Stimulated activated CD8-positive, alpha-beta memory T cell treated with anti-CD3 and anti-CD28 coated beads, Interleukin-7, amount 100 ng/mL, for 1 hour (primary cell): ENCODE results near the gene GBX2.

Experiments used
- DNase-seq, 2 donors: peaks; one replicate each; pipeline ENCODE4 v3.0.0-alpha.2; 2020; ENCODE audit warnings: low read depth in 2 of 2

Gene GBX2

GRCh38 chr2:236117861-236118269 lies 50.3 kb downstream of the GBX2 start:
- no peak for DNase-seq

GRCh38 chr2:236117401-236117800 lies 50.8 kb downstream of the GBX2 start:
- no peak for DNase-seq
